ENCODE results near the gene LIAS.
"Not testable (repeated sequence)": the region's sequence is repeated elsewhere in the genome, so short reads cannot be mapped to it uniquely, and the experiment has no call there.

Gene LIAS

DNA sequence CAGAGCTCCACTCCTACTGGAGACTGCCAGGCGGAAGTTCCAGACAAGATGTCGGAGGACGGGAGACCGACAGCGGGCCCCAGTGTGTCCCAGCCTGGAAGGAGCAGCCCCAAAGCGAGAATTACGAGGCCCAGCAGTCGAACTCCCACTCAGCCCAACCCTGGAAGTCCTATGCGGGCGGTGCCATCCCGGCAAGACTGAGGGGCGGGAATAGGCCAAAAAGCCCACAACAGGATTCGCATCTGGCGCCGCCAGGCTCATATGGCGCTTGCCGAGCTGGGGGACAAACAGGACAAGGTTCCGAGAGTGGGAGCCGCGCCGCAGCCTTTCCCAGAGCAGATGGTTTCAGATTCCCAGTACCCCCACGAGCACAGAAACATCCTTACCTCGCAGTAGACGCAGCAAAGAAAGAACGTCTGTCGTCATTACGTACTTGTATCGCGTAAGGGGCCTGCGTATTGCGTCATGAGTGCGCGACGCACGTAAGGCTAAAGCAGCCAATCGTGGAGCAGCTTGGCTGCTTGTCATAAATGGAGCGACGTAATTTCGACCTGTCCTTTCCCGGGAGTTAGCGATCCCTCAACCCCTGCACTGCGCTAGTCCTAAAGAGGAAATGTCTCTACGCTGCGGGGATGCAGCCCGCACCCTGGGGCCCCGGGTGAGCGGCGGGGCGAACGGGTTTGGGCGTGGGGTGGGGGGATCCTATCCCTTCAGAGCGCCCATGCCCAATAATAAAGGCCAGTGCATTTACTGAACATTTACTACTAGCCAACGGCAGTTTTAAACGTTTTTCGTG, at the start of gene LIAS, which contains the start of gene RPL9:
Gene LIAS, plus strand, starts transcription at position 552 of the 796 bp plus-strand sequence. Its CDS starts 62 bp downstream, at position 614.
Gene RPL9, minus strand, starts transcription at position 418 of the 796 bp plus-strand sequence. CDS start 483 bp downstream, outside the sequence.
- Histone ChIP-seq H3K27me3 (ENCODE audit: insufficient read depth, low read length, poor library complexity, severe bottlenecking) (peaks cover 9% of the 10 kb centered on the region), H3K4me2 (ENCODE audit: low read depth, low read length, poor library complexity, severe bottlenecking) (peak within 1 kb of the TSS; percentile 100), H3K4me1 (ENCODE audit: insufficient read depth, low read length, poor library complexity, severe bottlenecking) (peaks cover 28% of the 10 kb centered on the region), H3F3A (ENCODE audit: low read depth) (no peaks in the 10 kb centered on the region), H3K4me3 (ENCODE audit: low read length, poor library complexity, severe bottlenecking) (peak within 1 kb of the TSS; percentile 88), H3K79me2 (ENCODE audit: insufficient read depth, low read length) (peaks cover 77% of the 10 kb centered on the region), H3K9me3 (ENCODE audit: insufficient read depth, low read depth, low read length) (no peaks in the 10 kb centered on the region), H3K9ac (ENCODE audit: low read depth, low read length, poor library complexity, severe bottlenecking) (peak within 1 kb of the TSS; percentile 95), H4K20me1 (ENCODE audit: insufficient read depth, low read length, poor library complexity, severe bottlenecking) (peaks cover 49% of the 10 kb centered on the region), H3K9me2 (replicated peaks; ENCODE audit: low read depth, low read length) (no peaks in the 10 kb centered on the region), H3K36me3 (ENCODE audit: insufficient read depth, low read length) (peaks cover 34% of the 10 kb centered on the region), H2AFZ (ENCODE audit: low read length) (peak within 1 kb of the TSS; percentile 83)
- TF ChIP-seq CTCF (conservative IDR thresholded peaks at IDR 0.05; ENCODE audit: low read length) (no peak), EZH2phosphoT487 (IDR thresholded peaks at IDR 0.05; ENCODE audit: borderline replicate concordance) (no peak)

DNA sequence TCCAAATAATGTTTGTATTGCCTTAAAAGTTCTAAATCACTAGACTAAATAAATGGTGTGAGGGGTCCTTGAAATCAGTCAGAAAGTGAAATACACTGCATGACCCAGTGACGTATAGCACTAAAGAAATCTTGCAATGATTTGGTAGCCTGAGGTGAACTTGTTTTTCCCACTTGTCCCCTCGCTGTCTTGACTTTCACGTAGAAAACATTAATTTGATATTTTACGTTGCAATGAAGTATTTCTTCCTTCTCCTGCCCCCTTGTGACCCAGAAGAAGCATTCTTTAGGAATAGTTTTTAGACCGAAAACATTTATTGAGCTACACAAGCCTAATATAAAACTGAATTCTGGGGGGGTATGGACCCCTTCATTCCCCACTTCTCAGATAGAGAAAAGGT, 48.4 kb upstream of the LIAS start:
- Histone ChIP-seq H3K9me3 (ENCODE audit: insufficient read depth, low read depth, low read length) (no peaks in the 10 kb centered on the region), H2AFZ (ENCODE audit: low read length) (no peak overlapping the region; the same call in 1 of the 2 replicates), H3F3A (ENCODE audit: low read depth) (no peaks in the 10 kb centered on the region), H3K4me2 (ENCODE audit: low read depth, low read length, poor library complexity, severe bottlenecking) (no peak overlapping the region), H3K79me2 (ENCODE audit: insufficient read depth, low read length) (no peaks in the 10 kb centered on the region), H3K9ac (ENCODE audit: low read depth, low read length, poor library complexity, severe bottlenecking) (no peak overlapping the region), H3K4me3 (ENCODE audit: low read length, poor library complexity, severe bottlenecking) (no peak overlapping the region), H3K9me2 (replicated peaks; ENCODE audit: low read depth, low read length) (no peaks in the 10 kb centered on the region), H3K27me3 (ENCODE audit: insufficient read depth, low read length, poor library complexity, severe bottlenecking) (no peaks in the 10 kb centered on the region), H3K36me3 (ENCODE audit: insufficient read depth, low read length) (no peaks in the 10 kb centered on the region), H3K4me1 (ENCODE audit: insufficient read depth, low read length, poor library complexity, severe bottlenecking) (no peaks in the 10 kb centered on the region), H4K20me1 (ENCODE audit: insufficient read depth, low read length, poor library complexity, severe bottlenecking) (no peaks in the 10 kb centered on the region)
- TF ChIP-seq EZH2phosphoT487 (IDR thresholded peaks at IDR 0.05; ENCODE audit: borderline replicate concordance): no peak
- peak; percentile 29 for TF ChIP-seq CTCF (conservative IDR thresholded peaks at IDR 0.05; ENCODE audit: low read length)

GRCh38 chr4:39411561-39411960, 47.3 kb upstream of the LIAS start:
- H3K4me1 ChIP-seq (ENCODE audit: insufficient read depth, low read length, poor library complexity, severe bottlenecking); H4K20me1 ChIP-seq (ENCODE audit: insufficient read depth, low read length, poor library complexity, severe bottlenecking); H3K36me3 ChIP-seq (ENCODE audit: insufficient read depth, low read length); H3F3A ChIP-seq (ENCODE audit: low read depth); H3K4me2 ChIP-seq (ENCODE audit: low read depth, low read length, poor library complexity, severe bottlenecking); H3K9ac ChIP-seq (ENCODE audit: low read depth, low read length, poor library complexity, severe bottlenecking); H3K79me2 ChIP-seq (ENCODE audit: insufficient read depth, low read length); H3K9me3 ChIP-seq (ENCODE audit: insufficient read depth, low read depth, low read length); H2AFZ ChIP-seq (ENCODE audit: low read length); H3K27me3 ChIP-seq (ENCODE audit: insufficient read depth, low read length, poor library complexity, severe bottlenecking); H3K9me2 ChIP-seq (replicated peaks; ENCODE audit: low read depth, low read length); H3K4me3 ChIP-seq (ENCODE audit: low read length, poor library complexity, severe bottlenecking): not testable (repeated sequence)
